HEK293T (cell line): ENCODE results near the gene TSPOAP1.

Experiments
- CTCF ChIA-PET: fragments of 350-600 bp; formaldehyde crosslinking; extraction: SDS; loops from one replicate; lab custom pipeline; 2021; ENCODE audit warnings: antibody characterized with exemption, inconsistent platforms; lab: Yijun Ruan, JAX
- POLR2A ChIA-PET: fragments of 350-600 bp; formaldehyde crosslinking; extraction: SDS; loops from one replicate; lab custom pipeline; 2020; ENCODE audit warnings: antibody characterized with exemption, inconsistent platforms; lab: Yijun Ruan, JAX
- DNase-seq: peaks from one replicate; pipeline ENCODE4 v3.0.0; 2012; ENCODE audit warnings: mixed read lengths; ENCODE audit errors: extremely low spot score
- ARNT ChIP-seq: fragments of 450-650 bp; IDR thresholded peaks from 2 replicates; pipeline ENCODE4 v1.6.1; 2017; ENCODE audit warnings: mild to moderate bottlenecking
- BHLHE40 ChIP-seq: fragments of 450-650 bp; IDR thresholded peaks from 2 replicates; pipeline ENCODE4 v1.6.1; 2016; ENCODE audit warnings: mild to moderate bottlenecking, moderate library complexity, borderline replicate concordance
- CTBP1 ChIP-seq: fragments of 450-650 bp; IDR thresholded peaks from 2 replicates; pipeline ENCODE4 v1.6.1; 2016; ENCODE audit warnings: borderline replicate concordance
- ELF4 ChIP-seq: fragments of 450-650 bp; IDR thresholded peaks from 2 replicates; pipeline ENCODE4 v1.6.1; 2017; ENCODE audit warnings: antibody characterized with exemption
- FOXA1 ChIP-seq: fragments of 450-650 bp; IDR thresholded peaks from 2 replicates; pipeline ENCODE4 v1.6.1; 2016; ENCODE audit warnings: mild to moderate bottlenecking
- FOXK2 ChIP-seq: fragments of 450-650 bp; IDR thresholded peaks from 2 replicates; pipeline ENCODE4 v1.6.1; 2016; ENCODE audit warnings: mild to moderate bottlenecking
- FOXM1 ChIP-seq: fragments of 450-650 bp; IDR thresholded peaks from 2 replicates; pipeline ENCODE4 v1.6.1; 2017; ENCODE audit warnings: mild to moderate bottlenecking, borderline replicate concordance
- HDGF ChIP-seq: fragments of 450-650 bp; IDR thresholded peaks from 2 replicates; pipeline ENCODE4 v1.6.1; 2017; ENCODE audit warnings: antibody characterized with exemption, borderline replicate concordance
- L3MBTL2 ChIP-seq: fragments of 450-650 bp; conservative IDR thresholded peaks from 2 replicates; pipeline ENCODE4 v1.6.1; 2016; ENCODE audit warnings: mild to moderate bottlenecking
- LEF1 ChIP-seq: fragments of 450-650 bp; IDR thresholded peaks from 2 replicates; pipeline ENCODE4 v1.6.1; 2017; ENCODE audit warnings: mild to moderate bottlenecking, borderline replicate concordance
- NFRKB ChIP-seq: fragments of 450-650 bp; IDR thresholded peaks from 2 replicates; pipeline ENCODE4 v1.6.1; 2016; ENCODE audit warnings: mild to moderate bottlenecking, moderate library complexity
- PKNOX1 ChIP-seq: fragments of 450-650 bp; IDR thresholded peaks from 2 replicates; pipeline ENCODE4 v1.6.1; 2016
- SP1 ChIP-seq: fragments of 450-650 bp; IDR thresholded peaks from 2 replicates; pipeline ENCODE4 v1.6.1; 2017
- SUZ12 ChIP-seq: fragments of 450-650 bp; IDR thresholded peaks from 2 replicates; pipeline ENCODE4 v1.6.1; 2016; ENCODE audit warnings: mild to moderate bottlenecking
- TARDBP ChIP-seq: fragments of 450-650 bp; IDR thresholded peaks from 2 replicates; pipeline ENCODE4 v1.6.1; 2016
- ZNF384 ChIP-seq: fragments of 450-650 bp; IDR thresholded peaks from 2 replicates; pipeline ENCODE4 v1.6.1; 2016

TSPOAP1 gene

GRCh38 chr17:58301504-58302150 is 27.0 kb downstream of the TSPOAP1 start:
- DNase-seq, result no peak
- CTCF ChIA-PET, result interaction anchor here (0.6 to 1.3 kb wide), 3 partner anchors 16 to 326 kb away, joined by 3 to 5 read pairs (median 3); no protein-coding TSS in a partner anchor
- POLR2A ChIA-PET, result interaction anchor here (0.8 kb wide), 1 partner anchor 51 kb away, joined by 3 read pairs; the partner anchor contains the start of gene SUPT4H1
- TF ChIP-seq ZNF384 (no peak), SP1 (no peak), BHLHE40 (no peak), FOXM1 (no peak), ARNT (no peak), L3MBTL2 (no peak), NFRKB (no peak), HDGF (no peak), SUZ12 (no peak), LEF1 (no peak), FOXK2 (no peak), PKNOX1 (no peak)

GRCh38 chr17:58300336-58300735 is 28.3 kb downstream of the TSPOAP1 start:
- ChIA-PET CTCF (interaction anchor here (1.3 kb wide), 1 partner anchor 17 kb away, joined by 5 read pairs; no protein-coding TSS in a partner anchor), POLR2A (no interaction called here)
- TF ChIP-seq FOXM1 (no peak), ELF4 (no peak), L3MBTL2 (no peak)
- DNase-seq, result no peak

GRCh38 chr17:58294034-58294433 is 34.6 kb downstream of the TSPOAP1 start:
- ChIA-PET CTCF (interaction anchor here (1.0 kb wide), 1 partner anchor 10 kb away, joined by 3 read pairs; no protein-coding TSS in a partner anchor), POLR2A (interaction anchor here (0.5 kb wide), 1 partner anchor 46 kb away, joined by 3 read pairs; no protein-coding TSS in a partner anchor)
- no peak for DNase-seq
- TF ChIP-seq ARNT (no peak), FOXK2 (no peak), HDGF (no peak), SP1 (no peak), FOXA1 (no peak), L3MBTL2 (no peak), FOXM1 (no peak), ZNF384 (no peak), ELF4 (no peak), PKNOX1 (no peak), NFRKB (no peak), SUZ12 (no peak)

GRCh38 chr17:58291246-58291645 is 37.3 kb downstream of the TSPOAP1 start:
- POLR2A ChIA-PET, result no interaction called here

GRCh38 chr17:58289869-58290268 is 38.7 kb downstream of the TSPOAP1 start:
- no peak for DNase-seq
- TF ChIP-seq TARDBP (no peak), FOXM1 (no peak), PKNOX1 (no peak), FOXA1 (no peak), HDGF (no peak), LEF1 (no peak), L3MBTL2 (no peak), ZNF384 (no peak), SP1 (no peak), ARNT (no peak), ELF4 (no peak), NFRKB (no peak), BHLHE40 (no peak), CTBP1 (no peak)
- POLR2A ChIA-PET, result no interaction called here
- CTCF ChIA-PET, result no interaction called here

More at GRCh38 chr17:58291246-58291645, 37.3 kb downstream of the TSPOAP1 start:
- TF ChIP-seq FOXK2, result no peak
- TF ChIP-seq TARDBP, result no peak
- TF ChIP-seq NFRKB, result no peak
- no peak for TF ChIP-seq FOXM1
- no peak for TF ChIP-seq HDGF
- TF ChIP-seq SUZ12, result no peak
- TF ChIP-seq ZNF384, result no peak
- no peak for TF ChIP-seq BHLHE40
- TF ChIP-seq PKNOX1, result no peak
- no peak for TF ChIP-seq LEF1
- no peak for TF ChIP-seq L3MBTL2
- TF ChIP-seq CTBP1, result no peak
- no peak for TF ChIP-seq ARNT
- TF ChIP-seq ELF4, result no peak
- TF ChIP-seq SP1, result no peak
- no peak for TF ChIP-seq FOXA1
- CTCF ChIA-PET, result interaction anchor here (1.2 kb wide), 1 partner anchor 26 kb away, joined by 3 read pairs; no protein-coding TSS in a partner anchor
- no peak for DNase-seq
